ENCODE data around the gene SLC25A17.

- TF ChIP-seq EZH2phosphoT487 (conservative IDR thresholded peaks at IDR 0.05; ENCODE audit: low read length) (no peak), CTCF (IDR thresholded peaks at IDR 0.05; ENCODE audit: insufficient read depth, low read length, poor library complexity, severe bottlenecking) (no peak)
Observed at GRCh38 chr22:40732999-40733292, 86.2 kb downstream of the SLC25A17 start.

Measured in SU-DHL-6 (cell line).